HG03280 (cell line): Measurements from ENCODE around the gene ETFA.

Experiments used
- ATAC-seq: cut with Tn5 transposase; IDR thresholded peaks from one replicate; pipeline ENCODE4 v1.9.1; 2021; ENCODE audit warnings: mild to moderate bottlenecking, moderate library complexity; ENCODE audit not compliant: unreplicated experiment

The ETFA gene

GRCh38 chr15:76223521-76223920, 87.7 kb downstream of the ETFA start:
- ATAC-seq, result no peak

GRCh38 chr15:76222159-76222558, 89.1 kb downstream of the ETFA start:
- no peak for ATAC-seq

- ATAC-seq, result no peak
Observed at GRCh38 chr15:76221085-76221767, 90.0 kb downstream of the ETFA start.

DNA sequence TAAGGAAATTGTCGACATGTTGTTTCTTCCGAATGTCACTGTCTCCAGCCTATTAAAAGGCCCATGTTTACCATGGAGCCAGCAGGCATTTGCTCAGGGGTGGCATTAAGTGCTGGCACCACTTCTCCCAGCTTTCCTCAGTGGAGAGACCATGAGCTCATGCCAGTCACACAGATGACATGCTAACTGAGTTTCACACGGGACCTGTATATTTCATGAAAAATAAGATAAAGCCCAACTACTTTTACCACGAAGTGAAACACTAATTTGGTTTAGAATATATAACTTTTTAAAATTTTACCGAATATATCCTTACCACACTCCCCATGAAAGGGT, 93.4 kb downstream of the ETFA start:
- ATAC-seq, result no peak

DNA sequence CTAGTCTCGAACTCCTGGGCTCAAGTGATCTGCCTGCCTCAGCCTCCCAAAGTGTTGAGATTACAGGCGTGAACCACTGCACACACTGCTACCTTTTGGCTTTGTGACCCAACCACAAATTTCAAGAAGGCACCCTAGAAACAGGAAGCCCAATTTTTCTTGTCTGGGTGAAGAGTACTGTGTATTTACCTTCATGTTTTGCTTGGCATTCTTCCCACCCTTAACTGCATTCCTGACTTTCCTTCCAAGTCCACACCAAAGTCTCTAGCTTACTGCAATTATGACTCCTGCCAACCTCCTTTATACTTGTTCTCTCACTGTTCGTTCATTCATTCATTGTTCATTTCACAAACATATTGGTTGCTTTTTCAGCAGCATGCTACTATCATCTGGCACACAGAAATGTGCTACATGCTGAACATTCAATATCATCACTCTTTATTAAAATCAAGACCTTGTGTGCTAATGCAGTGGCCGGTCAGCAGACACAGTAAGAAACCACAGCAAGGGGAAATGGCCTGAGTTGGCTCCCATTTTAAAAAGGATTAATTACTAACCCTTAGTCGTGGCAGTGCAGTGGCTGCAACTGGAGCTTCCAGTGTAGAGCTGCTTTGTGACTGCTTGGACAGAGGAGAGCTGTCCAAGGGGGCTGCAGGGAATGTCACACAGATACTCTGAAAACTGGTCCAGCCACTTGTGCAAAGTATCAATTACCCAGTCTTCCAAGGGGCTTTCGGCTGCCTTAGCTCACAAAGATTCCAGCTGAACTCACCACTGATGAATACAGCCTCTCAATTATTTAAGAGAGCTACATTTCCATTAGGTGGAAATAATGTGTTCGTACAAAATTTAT, 94.0 kb downstream of the ETFA start:
- ATAC-seq, result no peak

DNA sequence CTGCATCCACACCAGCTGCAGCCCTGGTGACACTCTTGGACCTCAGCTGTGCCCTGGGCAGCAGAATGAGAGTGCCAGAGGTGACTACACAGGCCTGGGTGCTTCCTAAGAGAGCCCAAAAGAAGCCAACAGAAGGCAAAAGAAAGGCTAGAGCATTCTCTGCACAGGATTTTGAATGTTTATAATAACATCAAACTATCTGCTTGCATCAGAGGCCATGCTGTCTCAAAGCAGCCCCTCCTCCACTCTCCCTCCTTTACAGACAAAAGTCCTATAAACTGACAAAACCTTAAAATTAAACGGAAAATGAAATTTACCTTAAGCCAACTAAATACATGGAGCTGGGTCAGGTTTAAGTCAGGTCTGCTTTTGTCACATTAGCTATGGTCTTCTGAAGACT, 95.6 kb downstream of the ETFA start:
- ATAC-seq, result no peak

DNA sequence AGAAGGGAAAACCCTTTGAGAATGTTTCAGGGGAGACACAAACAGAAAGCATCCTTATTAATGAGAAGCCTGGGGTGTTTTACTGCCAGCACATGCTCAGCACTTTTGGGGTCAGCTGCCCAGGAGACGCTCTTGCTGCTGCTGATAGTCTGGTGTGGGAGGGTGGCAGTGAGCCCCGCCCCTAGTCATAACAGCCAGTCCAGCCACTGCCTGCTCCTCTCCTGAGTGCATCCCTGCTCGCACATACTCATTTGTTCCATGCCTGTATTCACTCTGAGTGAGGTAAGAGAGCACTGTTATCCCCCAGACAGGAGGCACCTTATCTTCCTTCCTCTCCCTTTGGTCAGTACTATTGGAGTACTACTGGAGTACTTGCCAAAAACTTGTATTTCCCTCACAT, 101.3 kb downstream of the ETFA start:
- ATAC-seq, result no peak

- ATAC-seq, result no peak
Observed at GRCh38 chr15:76209523-76209922, 101.7 kb downstream of the ETFA start.

DNA sequence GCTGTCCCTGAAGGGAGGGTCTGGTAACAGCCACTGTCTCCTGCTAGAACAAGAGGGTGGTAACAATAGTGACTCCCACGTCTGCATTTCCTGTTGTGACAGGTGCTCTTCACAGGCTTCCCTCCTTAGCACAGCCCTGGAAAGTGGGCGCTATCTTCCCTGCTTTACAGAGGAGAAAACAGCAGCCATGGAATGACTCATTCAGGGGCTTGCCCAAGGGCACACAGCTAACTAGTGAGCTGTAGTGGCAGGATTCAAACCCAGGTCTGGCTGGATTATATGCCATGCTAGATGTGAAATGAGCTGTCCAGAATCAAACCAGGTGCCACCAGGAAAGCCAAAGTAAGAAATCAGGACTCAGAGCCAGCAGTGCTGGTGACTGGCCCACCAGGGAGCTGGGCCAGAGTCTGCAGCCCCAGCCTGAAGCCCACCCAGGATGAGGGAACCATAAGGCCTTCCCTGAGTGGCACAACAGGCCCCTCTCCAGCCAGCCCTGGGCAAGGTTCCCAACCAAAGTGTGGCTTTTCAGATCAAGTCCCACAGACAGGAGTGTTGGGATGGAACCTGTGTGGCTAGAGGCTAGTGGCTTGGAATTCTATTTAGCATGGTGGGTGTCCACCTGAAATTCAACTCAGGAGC, 102.4 kb downstream of the ETFA start:
- no peak for ATAC-seq

- no peak for ATAC-seq
Observed at GRCh38 chr15:76208084-76208785, 103.0 kb downstream of the ETFA start.

DNA sequence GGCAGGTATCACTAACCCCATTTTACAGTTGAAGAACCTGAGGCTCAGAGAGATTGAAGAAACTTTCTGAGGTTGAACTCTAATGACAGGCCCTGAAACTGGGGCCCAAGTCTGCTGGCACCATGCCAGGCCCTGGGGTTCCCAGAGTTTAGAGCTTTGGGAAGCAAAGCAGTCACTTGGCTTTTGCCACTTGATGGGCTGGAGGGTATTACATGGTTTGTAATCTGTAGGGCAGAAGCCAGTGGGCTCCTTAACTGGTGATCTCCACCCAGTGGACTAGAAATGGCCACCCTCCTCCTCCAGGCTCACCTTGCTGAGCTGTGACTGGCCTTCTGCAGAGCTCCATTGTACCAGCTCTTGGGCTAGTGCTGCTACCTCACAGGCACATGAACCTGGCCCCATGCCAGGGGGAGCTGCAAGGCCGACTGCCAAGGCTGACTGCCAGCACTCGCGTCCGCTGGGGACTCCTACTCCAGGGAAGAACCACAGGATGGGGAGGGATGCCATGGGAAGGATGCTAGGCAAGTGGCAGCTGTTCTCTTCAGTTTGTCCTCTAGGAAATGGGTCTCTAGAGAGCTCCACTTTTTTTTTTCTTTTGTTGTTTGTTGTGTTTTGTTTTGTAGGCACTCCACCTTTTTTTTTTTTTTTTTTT, 104.8 kb downstream of the ETFA start:
- no peak for ATAC-seq

DNA sequence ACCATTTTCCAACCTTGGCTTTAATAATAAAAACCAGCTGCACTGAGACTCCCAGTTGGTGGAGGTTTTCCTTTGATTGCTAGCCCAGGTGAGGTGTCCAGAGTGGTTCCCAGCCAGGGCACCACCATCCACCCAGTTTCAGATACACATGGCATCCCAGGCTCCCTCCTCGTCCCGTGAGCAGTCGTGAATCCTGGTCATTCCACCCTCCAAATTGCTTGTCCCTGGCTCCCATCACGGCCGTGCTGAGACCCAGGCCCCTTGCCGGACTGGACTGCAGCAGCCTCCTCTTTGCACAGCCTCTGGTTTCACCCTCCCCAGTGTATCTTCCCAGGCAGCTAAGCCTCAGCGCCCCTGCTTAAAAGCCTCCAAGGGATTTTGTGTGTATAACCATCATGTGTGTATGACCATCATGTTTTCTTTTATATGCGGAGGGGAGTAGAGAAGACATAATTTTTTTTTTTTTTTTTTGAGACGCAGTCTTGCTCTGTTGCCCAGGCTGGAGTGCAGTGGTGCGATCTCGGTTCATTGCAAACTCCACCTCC, 106.3 kb downstream of the ETFA start:
- no peak for ATAC-seq

DNA sequence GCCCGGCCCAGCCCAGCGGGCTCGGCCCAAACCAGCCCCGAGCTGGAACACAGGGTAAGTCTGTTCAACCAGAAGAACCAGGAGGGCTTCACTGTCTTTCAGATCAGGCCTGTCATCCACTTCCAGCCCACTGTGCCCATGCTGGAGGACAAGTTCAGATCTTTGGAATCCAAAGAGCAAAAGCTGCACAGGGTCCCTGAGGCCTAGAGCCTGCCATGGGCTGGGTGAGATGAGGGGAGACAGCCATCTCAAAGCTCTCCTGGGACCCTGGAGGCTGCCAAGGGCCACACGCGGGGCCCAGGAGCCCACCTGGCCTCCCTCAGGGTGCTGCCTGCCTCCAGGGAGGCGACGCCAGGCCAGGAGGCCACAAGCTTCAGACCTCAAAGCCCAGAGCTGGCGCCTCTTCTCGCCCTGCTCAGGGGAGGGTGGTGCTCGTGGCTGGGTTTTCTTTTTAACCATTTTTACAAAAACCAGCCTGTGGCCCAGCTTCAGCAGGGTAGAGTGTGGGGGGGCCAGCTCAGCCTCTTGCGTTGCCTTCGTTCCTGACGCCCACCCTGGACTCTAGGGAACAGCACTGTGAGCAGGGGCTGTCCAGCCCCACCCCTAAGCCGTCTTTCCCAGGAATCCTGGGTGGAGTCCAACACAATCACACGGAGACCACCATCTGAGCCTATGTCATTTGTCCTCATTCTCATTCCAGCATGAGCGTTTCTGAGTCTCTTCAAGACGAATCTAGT, 107.0 kb downstream of the ETFA start:
- no peak for ATAC-seq

DNA sequence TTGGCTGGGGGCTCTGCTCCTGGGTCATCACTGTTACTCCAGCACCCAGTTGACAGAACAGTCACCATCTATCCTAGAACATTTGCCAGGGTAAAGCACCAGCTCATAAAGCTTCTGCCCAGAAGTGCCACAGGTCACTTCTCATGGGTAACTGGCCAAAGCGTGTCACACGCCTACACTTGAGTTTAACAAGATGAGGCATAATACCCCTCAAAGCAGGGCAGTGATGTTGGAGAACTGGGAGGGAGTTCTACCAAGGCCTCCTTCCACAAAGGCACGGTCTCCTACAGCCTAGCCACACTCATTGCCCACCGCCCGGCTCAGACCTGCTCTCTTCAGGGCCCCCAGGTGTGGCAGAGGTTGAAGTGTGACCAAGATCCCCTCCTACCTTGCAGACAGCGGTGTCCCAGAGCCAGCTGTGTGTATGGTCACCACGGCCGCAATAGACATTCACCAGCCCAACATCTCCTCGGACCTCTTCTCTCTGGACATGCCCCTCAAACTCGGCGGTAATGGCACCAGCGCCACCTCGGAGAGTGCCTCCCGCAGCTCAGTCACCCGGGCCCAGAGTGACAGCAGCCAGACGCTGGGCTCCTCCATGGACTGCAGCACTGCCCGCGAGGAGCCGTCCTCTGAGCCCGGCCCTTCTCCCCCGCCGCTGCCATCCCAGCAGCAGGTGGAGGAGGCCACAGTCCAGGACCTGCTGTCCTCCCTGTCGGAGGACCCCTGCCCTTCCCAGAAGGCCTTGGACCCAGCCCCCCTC, 107.7 kb downstream of the ETFA start:
- ATAC-seq, result no peak

- no peak for ATAC-seq
Observed at GRCh38 chr15:76201536-76202255, 109.6 kb downstream of the ETFA start.

DNA sequence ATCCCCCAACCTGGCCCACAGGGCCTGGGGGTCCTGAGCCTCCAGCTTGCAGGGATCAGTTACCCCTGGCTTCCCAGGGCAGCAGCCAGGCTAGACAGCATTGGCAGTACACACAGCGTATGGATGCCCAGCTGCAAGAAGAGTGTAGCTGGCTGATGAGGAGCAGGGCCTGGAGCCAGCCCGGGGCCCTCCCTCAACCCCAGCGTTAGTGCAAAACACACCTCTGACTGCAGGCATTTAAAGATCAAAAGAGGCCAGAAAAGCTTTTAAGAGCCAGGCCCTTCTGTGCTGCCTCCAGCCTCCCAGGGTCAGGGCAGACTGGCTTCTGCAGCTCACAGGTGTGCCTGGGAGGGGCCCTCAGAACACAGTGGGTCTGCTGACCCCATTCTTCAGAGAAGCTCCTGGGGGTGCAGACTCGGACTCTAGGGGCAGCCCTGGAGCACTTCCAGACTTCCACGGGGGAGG, 110.6 kb downstream of the ETFA start:
- ATAC-seq, result no peak

GRCh38 chr15:76200083-76200465, 111.2 kb downstream of the ETFA start:
- ATAC-seq, result no peak
